Uterus (tissue), 2 donors: ENCODE measurements around the gene TLE2.

Source experiments
- POLR2A ChIP-seq, 2 donors: fragments of 450-650 bp; IDR thresholded peaks; one replicate each; pipeline ENCODE4 v1.6.1; 2016; ENCODE audit warnings: antibody characterized with exemption in 2 of 2, mild to moderate bottlenecking in 1 of 2, moderate library complexity in 1 of 2
- TF ChIP-seq, protein P1 (sequence below), 4 experiments: fragments of 200-600 bp in 2 of 4; fragments of 450-650 bp in 2 of 4; sonication (generic) in 2 of 4; IDR thresholded peaks; one replicate each; pipeline ENCODE4 v1.5.1; 2016 to 2019; ENCODE audit warnings: antibody characterized with exemption in 4 of 4, mild to moderate bottlenecking in 2 of 4, moderate library complexity in 1 of 4

DNA sequence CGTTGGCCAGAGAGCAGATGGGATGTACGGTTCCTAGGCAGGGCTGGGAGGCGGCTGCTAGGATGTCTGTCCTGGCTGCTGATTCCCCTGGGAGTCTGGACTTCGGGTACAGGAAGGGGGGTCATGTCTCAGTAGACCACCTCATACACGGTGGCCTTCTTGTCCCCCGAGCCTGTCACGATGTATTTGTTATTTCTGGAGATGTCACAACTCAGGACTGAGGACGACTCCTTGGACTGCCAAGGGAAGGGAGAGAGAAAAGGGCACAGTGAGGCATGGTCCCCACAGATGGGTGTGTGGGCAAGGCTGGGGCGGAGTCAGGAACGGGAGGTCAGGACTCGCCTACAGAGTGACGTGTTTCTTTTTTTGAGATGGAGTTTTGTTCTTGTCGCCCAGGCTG is 31.4 kb downstream of the TLE2 start:
- TF ChIP-seq, protein P1, sequence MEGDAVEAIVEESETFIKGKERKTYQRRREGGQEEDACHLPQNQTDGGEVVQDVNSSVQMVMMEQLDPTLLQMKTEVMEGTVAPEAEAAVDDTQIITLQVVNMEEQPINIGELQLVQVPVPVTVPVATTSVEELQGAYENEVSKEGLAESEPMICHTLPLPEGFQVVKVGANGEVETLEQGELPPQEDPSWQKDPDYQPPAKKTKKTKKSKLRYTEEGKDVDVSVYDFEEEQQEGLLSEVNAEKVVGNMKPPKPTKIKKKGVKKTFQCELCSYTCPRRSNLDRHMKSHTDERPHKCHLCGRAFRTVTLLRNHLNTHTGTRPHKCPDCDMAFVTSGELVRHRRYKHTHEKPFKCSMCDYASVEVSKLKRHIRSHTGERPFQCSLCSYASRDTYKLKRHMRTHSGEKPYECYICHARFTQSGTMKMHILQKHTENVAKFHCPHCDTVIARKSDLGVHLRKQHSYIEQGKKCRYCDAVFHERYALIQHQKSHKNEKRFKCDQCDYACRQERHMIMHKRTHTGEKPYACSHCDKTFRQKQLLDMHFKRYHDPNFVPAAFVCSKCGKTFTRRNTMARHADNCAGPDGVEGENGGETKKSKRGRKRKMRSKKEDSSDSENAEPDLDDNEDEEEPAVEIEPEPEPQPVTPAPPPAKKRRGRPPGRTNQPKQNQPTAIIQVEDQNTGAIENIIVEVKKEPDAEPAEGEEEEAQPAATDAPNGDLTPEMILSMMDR (IDR thresholded peaks at IDR 0.05): no peak
- no peak for TF ChIP-seq POLR2A (IDR thresholded peaks at IDR 0.05)
